Common myeloid progenitor, CD34-positive (primary cell): ENCODE results near the gene TRIM7. TPM values are rescaled to one million over a fixed set of nuclear protein-coding genes. Genes with fewer than 3 reads are reported as not detected.
A peak's percentile ranks its signal among the peaks of the same experiment; 100 is the strongest.

ENCODE experiments used
- CTCF ChIA-PET: fragments of 350-600 bp; sonication (Branson Sonifier 250); formaldehyde crosslinking; loops from one replicate; lab custom pipeline; 2021; ENCODE audit warnings: antibody characterized with exemption; lab: Charles Lee
- POLR2A ChIA-PET: fragments of 350-600 bp; sonication (Branson Sonifier 250); formaldehyde crosslinking; loops from one replicate; lab custom pipeline; 2021; ENCODE audit warnings: antibody characterized with exemption; lab: Charles Lee
- DNase-seq, 3 donors: peaks; one replicate each; pipeline versions ENCODE4 v3.0.0 to v3.0.0-alpha.2; 2013
- H3K27ac ChIP-seq, 2 experiments: 1 replicate in 1 of 2; 2 replicates in 1 of 2; pipeline ENCODE4 v1.7.0; 2013; ENCODE audit warnings: inconsistent platforms in 2 of 2, low read length in 2 of 2, mild to moderate bottlenecking in 2 of 2, low read depth in 1 of 2, moderate library complexity in 1 of 2; ENCODE audit not compliant: severe bottlenecking in 2 of 2, insufficient read depth in 1 of 2, poor library complexity in 1 of 2
- H3K27me3 ChIP-seq, 5 experiments: replicated peaks in 2 of 5; 1 replicate in 3 of 5; 2 replicates in 2 of 5; pipeline versions ENCODE4 v1.6.1 to v1.7.0; 2013; ENCODE audit warnings: low read length in 4 of 5, mild to moderate bottlenecking in 2 of 5, moderate library complexity in 2 of 5, inconsistent platforms in 1 of 5; ENCODE audit not compliant: insufficient read depth in 5 of 5, control insufficient read depth in 4 of 5
- H3K36me3 ChIP-seq, 4 experiments: 1 replicate in 2 of 4; 2 replicates in 2 of 4; pipeline versions ENCODE4 v1.6.1 to v1.7.0; 2013; ENCODE audit warnings: low read length in 3 of 4, control low read depth in 1 of 4, mild to moderate bottlenecking in 1 of 4; ENCODE audit not compliant: control insufficient read depth in 4 of 4, insufficient read depth in 4 of 4
- H3K4me1 ChIP-seq, 4 experiments: 1 replicate in 3 of 4; 2 replicates in 1 of 4; pipeline versions ENCODE4 v1.6.1 to v1.7.1; 2013; ENCODE audit warnings: low read length in 3 of 4, mild to moderate bottlenecking in 3 of 4, control low read depth in 1 of 4, inconsistent platforms in 1 of 4, moderate library complexity in 1 of 4; ENCODE audit not compliant: control insufficient read depth in 4 of 4, insufficient read depth in 4 of 4; ENCODE audit errors: control extremely low read depth in 1 of 4
- H3K4me3 ChIP-seq, 7 experiments: 1 replicate in 4 of 7; 2 replicates in 3 of 7; pipeline versions ENCODE4 v1.5.1 to v1.7.0; 2013; ENCODE audit warnings: mild to moderate bottlenecking in 7 of 7, low read length in 6 of 7, moderate library complexity in 6 of 7, inconsistent platforms in 2 of 7, low read depth in 2 of 7, control low read depth in 1 of 7; ENCODE audit not compliant: insufficient read depth in 4 of 7, control insufficient read depth in 1 of 7; ENCODE audit errors: extremely low read depth in 1 of 7
- H3K9me3 ChIP-seq, 5 experiments: 1 replicate in 4 of 5; 2 replicates in 1 of 5; pipeline versions ENCODE4 v1.6.1 to v1.7.1; 2013; ENCODE audit warnings: low read length in 4 of 5, mild to moderate bottlenecking in 2 of 5, inconsistent platforms in 1 of 5, low read depth in 1 of 5, moderate library complexity in 1 of 5; ENCODE audit not compliant: control insufficient read depth in 4 of 5, insufficient read depth in 2 of 5; ENCODE audit errors: control extremely low read depth in 1 of 5
- WGBS: methylation state at CpG from one replicate; pipeline ENCODE4 v1.1.5; 2013; ENCODE audit not compliant: insufficient coverage; 5-methylcytosine and 5-hydroxymethylcytosine counted together
- polyA plus RNA-seq: library from polyadenylated mRNA; unstranded; fragments of 120-200 nt; gene quantifications from one replicate; pipeline ENCODE4 v1.2.1, GENCODE V29; 2013

Gene TRIM7
- polyA plus RNA-seq, result 0.48 TPM

- H3K27me3 ChIP-seq, result peaks cover 0 to 49% (median 15%) of the 10 kb centered on the region in 5 experiments
- H3K9me3 ChIP-seq, result no peaks in the 10 kb centered on the region
- no peak for DNase-seq
- CTCF ChIA-PET, result interaction anchor here (2.4 to 7.2 kb wide), 2 partner anchors 14 to 20 kb away, joined by 9 to 105 read pairs; no protein-coding TSS in a partner anchor
- H3K4me3 ChIP-seq, result peak within 1 kb of the TSS; percentile 39 to 83 (median 73)
- POLR2A ChIA-PET, result interaction anchor here (0.6 to 2.4 kb wide), 6 partner anchors 13 to 37 kb away, joined by 3 to 10 read pairs (median 4); no protein-coding TSS in a partner anchor
- WGBS, result under 1% methylated on average over 84 of the region's 94 CpGs
- H3K4me1 ChIP-seq, result peaks cover 1 to 41% (median 34%) of the 10 kb centered on the region in 4 experiments
- no peaks in the 10 kb centered on the region for H3K36me3 ChIP-seq
- no peak within 1 kb of the TSS for H3K27ac ChIP-seq
Measured at GRCh38 chr5:181204826-181205760, at the start of gene TRIM7. Gene TRIM7 (minus strand): TSS chr5:181205196. CDS start chr5:181205110, 86 bp downstream.

GRCh38 chr5:181248277-181248676 lies 43.3 kb upstream of the TRIM7 start:
- CTCF ChIA-PET, result interaction anchor here (1.2 to 4.8 kb wide), 3 partner anchors 9 to 63 kb away, joined by 4 to 23 read pairs (median 4); partner anchors contain the start of gene TRIM52
- no peaks in the 10 kb centered on the region for H3K9me3 ChIP-seq
- no peak for DNase-seq
- 100% methylated on average over 4 of the region's 4 CpGs for WGBS
- H3K4me1 ChIP-seq, result peaks cover 6 to 44% (median 38%) of the 10 kb centered on the region in 4 experiments
- H3K27me3 ChIP-seq, result no peaks in the 10 kb centered on the region
- POLR2A ChIA-PET, result interaction anchor here (2.2 kb wide), 1 partner anchor 13 kb away, joined by 13 read pairs; the partner anchor contains the start of gene TRIM52
- peaks cover 2 to 24% (median 9%) of the 10 kb centered on the region in 4 experiments for H3K36me3 ChIP-seq
- peak overlapping the region in 4 of 7 experiments; percentile 11 to 96 (median 65) for H3K4me3 ChIP-seq
- H3K27ac ChIP-seq, result peak overlapping the region in 1 of 2 experiments; percentile 38

- ChIA-PET CTCF (interaction anchor here (1.4 to 2.3 kb wide), 3 partner anchors 8 to 57 kb away, joined by 4 to 14 read pairs (median 6); partner anchors contain the start of gene TRIM52), POLR2A (interaction anchor here (1.0 to 2.2 kb wide), 2 partner anchors 12 to 15 kb away, joined by 5 to 13 read pairs; partner anchors contain the start of gene TRIM52)
- Histone ChIP-seq H3K9me3 (no peaks in the 10 kb centered on the region), H3K36me3 (peaks cover 4 to 32% (median 10%) of the 10 kb centered on the region in 4 experiments), H3K27me3 (no peaks in the 10 kb centered on the region), H3K4me3 (peak overlapping the region; percentile 57 to 99 (median 91)), H3K27ac (peak overlapping the region; percentile 66 to 96), H3K4me1 (peaks cover 15 to 59% (median 53%) of the 10 kb centered on the region in 4 experiments)
- peak; percentile 61 to 69 (median 64) for DNase-seq
- under 1% methylated on average over 52 of the region's 55 CpGs for WGBS
Measured at GRCh38 chr5:181246276-181247049, 41.5 kb upstream of the TRIM7 start.

- H3K9me3 ChIP-seq, result no peaks in the 10 kb centered on the region
- peak overlapping the region; percentile 66 to 96 for H3K27ac ChIP-seq
- peaks cover 15 to 64% (median 56%) of the 10 kb centered on the region in 4 experiments for H3K4me1 ChIP-seq
- H3K4me3 ChIP-seq, result peak overlapping the region; percentile 57 to 99 (median 91)
- H3K27me3 ChIP-seq, result no peaks in the 10 kb centered on the region
- 37% methylated on average over 30 of the region's 34 CpGs for WGBS
- no peak for DNase-seq
- ChIA-PET CTCF (interaction anchor here (1.4 to 2.3 kb wide), 4 partner anchors 9 to 56 kb away, joined by 4 to 14 read pairs (median 5); partner anchors contain the start of gene TRIM52), POLR2A (interaction anchor here (1.0 kb wide), 1 partner anchor 13 kb away, joined by 5 read pairs; no protein-coding TSS in a partner anchor)
- peaks cover 7 to 36% (median 13%) of the 10 kb centered on the region in 4 experiments for H3K36me3 ChIP-seq
Measured at GRCh38 chr5:181245427-181246275, 40.7 kb upstream of the TRIM7 start.

- Histone ChIP-seq H3K36me3 (peaks cover 11 to 47% (median 27%) of the 10 kb centered on the region in 4 experiments), H3K4me1 (peaks cover 15 to 59% (median 49%) of the 10 kb centered on the region in 4 experiments)
- POLR2A ChIA-PET, result interaction anchor here (0.8 to 3.0 kb wide), 5 partner anchors 11 to 76 kb away, joined by 3 to 27 read pairs (median 3); partner anchors contain the start of genes TRIM41 and TRIM52
Measured at GRCh38 chr5:181243564-181244343, 38.8 kb upstream of the TRIM7 start, which contains the start of gene RACK1. Gene RACK1 (minus strand): TSS chr5:181243906. CDS start chr5:181243800, 106 bp downstream.

More at GRCh38 chr5:181243564-181244343, 38.8 kb upstream of the TRIM7 start, which contains the start of gene RACK1:
- under 1% methylated on average over 41 of the region's 50 CpGs for WGBS
- Histone ChIP-seq H3K27me3 (no peaks in the 10 kb centered on the region), H3K27ac (peak within 1 kb of the TSS; percentile 92 to 96), H3K9me3 (no peaks in the 10 kb centered on the region), H3K4me3 (peak within 1 kb of the TSS; percentile 58 to 99 (median 98))
- CTCF ChIA-PET, result interaction anchor here (0.7 to 1.3 kb wide), 3 partner anchors 9 to 59 kb away, joined by 3 to 5 read pairs (median 3); no protein-coding TSS in a partner anchor
- DNase-seq, result peak; percentile 93 to 96 (median 95)
